Measurements from ENCODE around the gene TPCN2. TPM values are rescaled to one million over a fixed set of nuclear protein-coding genes. Genes with fewer than 3 reads are reported as not detected.

The TPCN2 gene
- total and polyA plus RNA-seq, 2 donors from 2014 or later, result 12.9 to 22.4 TPM

GRCh38 chr11:69060806-69061712 is 12.3 kb downstream of the TPCN2 start:
- H3K27me3 ChIP-seq (ENCODE audit: control insufficient read depth, insufficient read depth, low read length), result no peaks in the 10 kb centered on the region
- H3K4me1 ChIP-seq (ENCODE audit: control insufficient read depth in 2 of 3, insufficient read depth in 2 of 3, low read depth in 1 of 3, low read length in 3 of 3), result peaks cover 0 to 2% (median 0%) of the 10 kb centered on the region in 3 donors
- intact Hi-C loops (cut with DNase I), result no loop called here
- no peak overlapping the region for H3K4me3 ChIP-seq (ENCODE audit: low read length in 3 of 3)
- H3K27ac ChIP-seq (ENCODE audit: low read depth in 2 of 2, low read length in 2 of 2), result no peak overlapping the region
- no peak overlapping the region for H3K9ac ChIP-seq (ENCODE audit: low read length in 3 of 3)
- no peak for TF ChIP-seq CTCF (IDR thresholded peaks at IDR 0.05; ENCODE audit: borderline replicate concordance, extremely low read depth, insufficient read depth)
- H3K9me3 ChIP-seq (ENCODE audit: control insufficient read depth in 2 of 3, insufficient read depth in 1 of 3, low read length in 3 of 3), result no peaks in the 10 kb centered on the region
- peaks cover 2 to 30% (median 16%) of the 10 kb centered on the region in 3 donors for H3K36me3 ChIP-seq (ENCODE audit: control insufficient read depth in 2 of 3, insufficient read depth in 3 of 3, low read length in 3 of 3)
- DNase-seq, result no peak
- FAIRE-seq, result no peak

GRCh38 chr11:69061713-69062053 is 13.0 kb downstream of the TPCN2 start:
- intact Hi-C loops (cut with DNase I), result no loop called here
- no peak for TF ChIP-seq CTCF (IDR thresholded peaks at IDR 0.05; ENCODE audit: borderline replicate concordance, extremely low read depth, insufficient read depth)
- no peaks in the 10 kb centered on the region for H3K27me3 ChIP-seq (ENCODE audit: control insufficient read depth, insufficient read depth, low read length)
- H3K9me3 ChIP-seq (ENCODE audit: control insufficient read depth in 2 of 3, insufficient read depth in 1 of 3, low read length in 3 of 3), result no peaks in the 10 kb centered on the region
- no peak for DNase-seq
- no peak overlapping the region for H3K4me3 ChIP-seq (ENCODE audit: low read length in 3 of 3)
- no peak for FAIRE-seq
- H3K4me1 ChIP-seq (ENCODE audit: control insufficient read depth in 2 of 3, insufficient read depth in 2 of 3, low read depth in 1 of 3, low read length in 3 of 3), result peaks cover 0 to 2% (median 0%) of the 10 kb centered on the region in 3 donors
- no peak overlapping the region for H3K9ac ChIP-seq (ENCODE audit: low read length in 3 of 3)
- H3K36me3 ChIP-seq (ENCODE audit: control insufficient read depth in 2 of 3, insufficient read depth in 3 of 3, low read length in 3 of 3), result peaks cover 2 to 30% (median 16%) of the 10 kb centered on the region in 3 donors
- H3K27ac ChIP-seq (ENCODE audit: low read depth in 2 of 2, low read length in 2 of 2), result no peak overlapping the region

GRCh38 chr11:69062169-69062855 is 13.6 kb downstream of the TPCN2 start:
- FAIRE-seq (no peak), DNase-seq (no peak)
- H3K9me3 ChIP-seq (ENCODE audit: control insufficient read depth in 2 of 3, insufficient read depth in 1 of 3, low read length in 3 of 3), result no peaks in the 10 kb centered on the region
- TF ChIP-seq CTCF (IDR thresholded peaks at IDR 0.05; ENCODE audit: borderline replicate concordance, extremely low read depth, insufficient read depth), result no peak
- H3K27me3 ChIP-seq (ENCODE audit: control insufficient read depth, insufficient read depth, low read length), result no peaks in the 10 kb centered on the region
- H3K4me3 ChIP-seq (ENCODE audit: low read length in 3 of 3), result no peak overlapping the region
- H3K36me3 ChIP-seq (ENCODE audit: control insufficient read depth in 2 of 3, insufficient read depth in 3 of 3, low read length in 3 of 3), result peaks cover 2 to 30% (median 16%) of the 10 kb centered on the region in 3 donors
- intact Hi-C loops (cut with DNase I), result no loop called here
- H3K9ac ChIP-seq (ENCODE audit: low read length in 3 of 3), result no peak overlapping the region
- no peak overlapping the region for H3K27ac ChIP-seq (ENCODE audit: low read depth in 2 of 2, low read length in 2 of 2)
- peaks cover 0 to 2% (median 0%) of the 10 kb centered on the region in 3 donors for H3K4me1 ChIP-seq (ENCODE audit: control insufficient read depth in 2 of 3, insufficient read depth in 2 of 3, low read depth in 1 of 3, low read length in 3 of 3)
